Stimulated activated CD4-positive, alpha-beta T cell treated with anti-CD3 and anti-CD28 coated beads, Interleukin-15, amount 100 ng/mL, for 48 hours (primary cell): ENCODE measurements around the gene ERRFI1.

Experiments
- DNase-seq, 2 donors: peaks; one replicate each; pipeline ENCODE4 v3.0.0-alpha.2; 2020; ENCODE audit warnings: low read depth in 2 of 2

The ERRFI1 gene

DNA sequence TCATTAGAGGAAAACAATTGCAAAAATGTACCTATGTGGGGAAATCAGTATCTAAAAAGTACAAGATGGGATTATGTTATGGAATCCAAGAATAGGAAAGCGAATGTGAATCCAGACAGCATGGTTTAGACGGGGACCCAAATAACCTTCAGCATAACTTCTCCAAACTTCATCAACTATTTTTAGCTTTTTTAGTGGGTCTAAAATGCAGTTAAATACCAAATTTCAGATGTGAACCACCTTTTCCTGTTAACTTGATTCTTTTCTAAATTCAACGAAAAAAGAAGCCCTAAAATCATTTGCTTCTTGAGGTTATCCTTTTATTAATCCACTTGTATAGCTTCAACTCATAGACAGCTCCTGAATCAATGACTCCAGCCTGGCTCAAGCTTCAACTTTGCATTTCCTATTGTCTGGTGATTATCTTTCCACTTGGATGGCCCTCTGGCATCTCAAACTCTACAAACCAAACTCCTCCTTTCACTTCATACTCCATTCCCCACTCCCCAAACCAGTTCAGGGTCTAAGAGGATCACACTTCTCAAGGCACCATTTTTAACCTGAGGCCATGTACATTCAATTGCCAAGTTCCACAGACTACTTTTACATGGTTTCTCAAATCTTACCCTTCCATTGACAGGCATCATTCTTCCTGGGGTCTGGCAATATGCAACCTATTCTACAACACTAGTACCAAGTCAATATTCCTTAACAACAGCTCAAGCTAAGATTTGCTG lies 7.4 kb downstream of the ERRFI1 start:
- no peak for DNase-seq

DNA sequence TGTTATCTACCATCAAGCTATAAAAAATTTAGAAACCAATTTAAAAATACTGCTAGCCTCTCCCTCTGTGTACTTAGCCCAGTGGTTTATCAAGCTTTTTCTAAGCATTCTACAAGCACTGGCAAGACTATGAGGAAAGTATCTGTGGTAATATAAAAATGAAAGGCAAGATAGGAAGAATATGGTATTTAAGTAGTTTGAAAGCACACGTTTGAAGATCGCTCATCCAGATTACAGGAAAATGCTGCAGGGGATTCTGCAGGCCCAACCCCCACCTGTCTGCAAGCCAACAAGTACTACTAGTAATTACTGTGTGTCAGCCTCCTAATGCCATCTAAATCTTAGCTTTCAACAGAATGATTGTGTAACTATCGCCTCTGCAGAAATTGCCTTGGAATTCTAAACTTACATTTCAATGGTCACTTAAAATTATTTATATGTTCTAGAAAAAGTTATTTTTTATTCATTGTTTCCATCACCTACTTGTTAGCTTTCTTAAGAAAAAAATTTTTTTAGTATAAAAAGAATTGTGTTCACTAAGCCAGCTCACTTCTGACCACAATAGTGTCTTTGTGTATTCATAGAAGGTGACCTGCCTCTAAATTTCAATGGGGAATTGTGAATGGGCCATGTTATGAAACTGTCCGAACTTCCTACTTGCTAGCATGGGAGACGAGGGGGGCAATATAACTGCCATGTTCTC lies 8.5 kb downstream of the ERRFI1 start:
- DNase-seq = no peak

DNA sequence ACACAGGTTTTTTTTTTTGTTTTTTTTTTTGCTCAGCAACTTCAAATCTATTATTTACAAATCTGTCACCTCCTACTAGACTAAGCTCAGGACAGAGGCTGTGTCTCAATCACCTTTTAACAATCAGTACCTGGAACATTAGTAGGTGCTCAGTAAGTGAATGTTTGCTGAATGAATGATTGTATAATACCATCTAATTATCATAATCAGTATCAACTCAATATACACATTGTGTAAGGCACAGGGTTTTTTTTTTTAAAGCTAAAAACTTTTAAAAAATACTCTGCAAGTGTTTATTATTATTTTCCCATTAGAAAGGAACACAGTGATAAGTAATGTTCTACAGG lies 9.2 kb downstream of the ERRFI1 start:
- no peak for DNase-seq

DNA sequence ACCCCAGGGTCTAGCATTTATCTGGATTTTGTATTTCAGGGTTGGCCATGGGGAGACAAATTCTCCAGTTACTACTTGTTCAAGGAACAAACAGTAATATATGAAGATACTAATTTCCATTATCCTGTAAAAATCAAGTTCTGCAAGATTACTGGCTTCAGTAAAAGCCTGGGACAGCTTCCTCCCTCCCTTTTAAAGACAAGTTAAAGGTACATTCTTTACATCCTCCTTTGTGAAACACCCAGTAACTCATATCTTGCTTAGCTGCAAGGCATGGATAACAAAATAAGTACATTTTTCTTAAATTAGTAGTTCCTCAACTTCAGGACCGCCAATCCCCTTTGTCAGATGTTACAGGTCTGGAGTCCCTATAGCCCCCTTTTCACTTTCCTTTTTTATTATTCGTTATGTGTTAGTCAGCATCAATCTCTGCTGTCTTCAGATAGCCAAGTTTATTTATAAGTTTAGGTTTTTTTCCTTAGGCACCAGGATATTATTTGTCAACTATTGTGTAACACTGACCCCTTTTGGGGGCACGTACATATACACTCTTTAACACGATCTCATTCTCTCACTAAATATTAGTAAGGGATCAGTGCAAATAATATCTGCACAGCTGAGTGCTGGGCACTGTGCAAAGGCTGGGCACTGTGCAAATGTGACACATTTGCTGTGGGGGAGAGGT lies 9.8 kb downstream of the ERRFI1 start:
- no peak for DNase-seq

DNA sequence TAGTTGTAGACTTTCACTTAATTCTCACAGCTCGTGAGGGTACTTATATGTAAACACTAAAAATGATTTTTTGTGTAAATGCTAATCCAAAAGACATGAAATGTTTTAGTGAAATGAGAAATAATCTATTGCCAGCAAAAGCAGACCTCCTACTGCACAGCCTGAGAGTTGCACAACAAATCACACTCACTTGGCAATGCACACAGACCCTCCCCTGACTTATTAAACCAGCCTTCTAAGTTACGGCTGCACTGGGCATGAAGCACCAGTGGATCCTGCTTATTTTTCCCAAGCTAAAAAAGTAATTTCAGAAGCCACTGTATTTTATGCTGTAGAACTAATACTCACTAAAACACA lies 10.3 kb downstream of the ERRFI1 start:
- no peak for DNase-seq

DNA sequence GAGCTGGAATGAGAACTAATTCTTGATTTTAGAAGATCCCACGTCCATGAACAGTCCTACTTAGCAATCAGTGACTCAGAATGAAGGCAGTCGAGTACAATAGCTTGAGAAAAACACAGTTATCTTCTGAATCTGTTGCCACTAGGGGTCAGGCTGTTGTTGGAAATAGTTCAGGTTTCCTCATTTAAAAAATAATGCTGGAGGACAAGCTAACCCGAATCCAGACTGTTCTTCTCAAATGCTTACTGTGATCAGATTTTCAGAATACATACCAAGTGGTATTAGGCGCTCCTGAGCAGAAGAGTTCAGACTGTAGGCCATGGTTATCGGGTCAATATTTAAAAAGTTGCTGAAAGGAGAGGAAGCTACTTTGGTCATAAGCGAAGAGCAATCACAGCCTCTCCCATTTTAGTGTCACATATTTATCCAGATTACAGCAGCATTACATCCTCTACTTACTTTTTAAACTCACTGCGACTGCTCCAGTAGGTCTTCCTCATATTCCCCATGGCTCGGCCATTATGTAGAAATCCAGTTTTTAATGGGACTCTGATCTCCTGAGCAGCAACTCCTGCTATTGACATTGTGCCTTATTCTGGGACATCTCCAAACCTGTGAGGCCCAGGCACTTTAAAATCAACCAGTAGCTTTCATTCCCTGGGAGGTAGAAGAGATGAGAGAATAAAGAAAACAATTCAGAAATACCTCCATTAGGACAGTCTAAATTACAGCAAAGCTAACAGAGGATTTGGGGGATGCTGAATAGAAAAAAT lies 10.9 kb downstream of the ERRFI1 start:
- DNase-seq = no peak

DNA sequence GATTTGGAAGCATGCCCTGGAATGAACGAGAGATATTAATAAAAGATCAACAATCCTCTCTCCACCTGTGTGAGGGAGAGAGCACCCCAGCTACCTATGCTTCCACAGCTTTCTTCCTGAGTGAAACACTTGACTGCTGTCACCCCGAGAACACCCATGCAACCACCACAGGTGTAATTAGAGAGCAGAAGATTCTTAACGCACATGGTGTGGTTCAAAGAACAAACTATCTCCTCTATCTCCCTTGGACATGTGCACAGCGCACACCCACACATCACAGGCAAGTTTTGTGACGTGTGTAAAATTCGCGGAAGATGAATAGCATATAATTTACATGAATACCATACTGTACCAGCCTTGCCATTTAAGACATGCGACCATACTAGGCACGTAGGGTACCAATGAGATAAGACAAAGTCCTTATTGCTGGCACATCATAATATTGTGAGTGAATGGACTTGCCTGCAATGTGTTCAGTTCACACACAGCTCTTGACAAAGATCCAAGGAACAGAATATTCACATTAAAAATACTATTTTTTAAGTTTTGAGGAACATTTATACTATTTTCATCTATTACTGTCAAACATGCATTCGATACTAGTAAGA lies 11.6 kb downstream of the ERRFI1 start:
- DNase-seq = no peak

DNA sequence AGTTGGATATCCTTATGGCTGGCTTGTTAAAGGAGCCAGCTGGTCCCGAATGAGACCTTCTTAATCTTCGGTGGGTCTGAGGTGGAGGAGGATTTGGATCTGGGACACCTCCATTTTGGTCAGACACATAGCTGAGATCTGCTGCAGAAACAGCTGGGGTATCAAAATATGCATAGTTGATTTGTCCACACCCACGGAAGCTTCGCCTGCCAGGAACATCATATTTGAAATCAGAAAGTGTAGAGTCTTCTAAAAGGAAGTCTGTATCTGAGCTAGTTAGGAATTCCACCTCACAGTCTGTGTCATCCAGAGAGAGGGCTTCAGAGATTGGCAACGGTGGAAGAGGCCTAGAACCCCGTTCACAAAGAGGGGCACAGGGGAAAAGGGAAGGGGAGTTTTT lies 12.3 kb downstream of the ERRFI1 start:
- no peak for DNase-seq

DNA sequence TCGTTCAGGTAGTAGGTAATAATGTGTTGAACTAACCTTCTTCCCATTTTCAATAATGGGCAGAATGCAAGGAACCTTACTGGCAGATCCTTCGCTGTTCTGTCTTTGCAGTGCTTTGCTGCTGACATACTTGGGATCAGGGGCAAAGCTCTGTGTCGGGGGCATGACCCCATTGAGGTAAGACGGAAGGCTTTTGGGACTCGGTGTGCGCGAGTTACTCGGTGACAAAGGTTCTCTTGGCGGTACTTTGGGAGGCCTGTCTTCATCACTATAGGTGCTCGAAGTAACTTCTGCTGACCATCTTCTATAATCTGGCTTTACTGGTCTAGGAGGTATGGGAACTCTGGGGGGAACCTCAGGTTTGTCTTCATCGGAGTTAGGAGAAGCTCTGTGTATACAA lies 12.7 kb downstream of the ERRFI1 start:
- DNase-seq = no peak

DNA sequence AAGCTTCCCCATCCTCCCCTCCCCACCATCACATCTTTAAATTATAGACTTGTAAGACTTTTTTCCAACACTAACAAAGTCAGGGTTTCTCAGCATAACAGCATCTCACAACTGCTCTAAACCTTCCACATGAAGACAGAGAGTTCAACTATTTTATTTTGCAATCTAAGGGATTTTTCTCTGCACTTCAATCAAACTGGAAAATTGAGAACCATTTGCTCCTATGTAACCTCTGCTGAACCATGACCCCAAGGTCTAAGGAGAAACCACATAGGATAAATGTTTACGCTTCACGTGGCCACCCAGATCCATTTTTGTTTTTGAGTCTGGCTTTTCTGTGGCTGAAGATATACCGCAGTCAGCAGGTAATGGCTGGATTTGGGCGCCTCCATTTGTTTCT lies 13.2 kb downstream of the ERRFI1 start:
- no peak for DNase-seq

DNA sequence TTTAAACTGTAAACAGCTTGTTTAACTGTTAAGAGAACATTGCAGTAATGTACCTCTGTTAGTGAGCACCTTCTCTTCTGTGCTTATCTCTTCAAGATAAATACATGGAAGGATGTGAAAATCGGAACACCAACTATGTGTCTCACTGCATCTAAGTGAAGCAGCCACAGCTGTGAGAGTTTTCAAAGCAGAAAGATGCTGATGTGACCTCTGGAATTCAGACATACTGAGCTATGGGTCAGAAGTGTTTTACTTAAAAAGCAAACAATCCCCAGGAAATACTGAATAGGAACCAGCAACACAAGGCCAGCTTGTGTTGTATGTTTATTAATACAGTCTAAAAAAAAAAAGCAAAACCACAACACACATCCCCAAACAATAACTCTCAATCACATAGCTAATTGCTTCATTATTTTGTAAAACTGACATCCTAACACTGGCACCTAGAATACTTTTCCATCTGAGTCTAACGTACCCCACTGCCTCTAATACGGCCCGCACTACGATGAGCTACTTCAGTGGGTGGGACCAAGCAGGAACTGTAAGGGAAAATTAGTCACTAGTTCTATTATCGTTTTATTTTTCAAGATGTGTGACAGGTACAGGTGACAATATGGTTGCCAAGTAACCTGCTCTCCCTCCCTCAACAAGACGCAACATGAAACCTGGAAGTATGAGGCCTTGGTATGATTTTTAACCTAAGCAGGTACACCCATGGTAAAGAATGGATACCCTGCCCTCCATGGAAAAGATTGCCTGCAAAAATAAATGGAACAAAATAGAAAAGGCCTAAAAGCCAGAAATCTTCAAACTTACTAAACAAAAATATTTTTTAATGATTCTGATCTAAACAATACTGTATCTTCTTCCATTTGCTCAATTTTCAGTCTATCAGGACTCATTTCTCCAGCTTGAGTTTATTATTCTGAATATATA lies 13.9 kb downstream of the ERRFI1 start:
- no peak for DNase-seq

DNA sequence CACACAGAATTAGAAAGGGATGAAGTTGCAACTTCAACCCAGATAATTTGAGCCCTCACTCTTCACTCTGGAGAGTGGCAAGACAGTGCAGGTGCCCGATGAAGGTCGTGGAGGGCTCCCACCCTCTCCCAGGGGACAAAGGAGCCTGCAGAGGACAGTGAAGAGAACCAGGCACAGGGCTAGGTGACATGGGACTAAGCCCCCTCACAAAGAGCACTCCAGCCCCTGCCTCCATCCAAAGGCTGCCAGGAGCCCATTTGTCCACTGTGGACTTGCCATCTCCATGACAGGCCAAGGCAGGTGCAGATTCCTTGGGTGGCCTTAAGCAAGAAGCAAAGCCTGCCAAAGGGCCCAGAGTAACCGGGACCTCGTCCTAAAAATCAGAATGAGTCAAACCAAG lies 15.1 kb downstream of the ERRFI1 start:
- DNase-seq = no peak

DNA sequence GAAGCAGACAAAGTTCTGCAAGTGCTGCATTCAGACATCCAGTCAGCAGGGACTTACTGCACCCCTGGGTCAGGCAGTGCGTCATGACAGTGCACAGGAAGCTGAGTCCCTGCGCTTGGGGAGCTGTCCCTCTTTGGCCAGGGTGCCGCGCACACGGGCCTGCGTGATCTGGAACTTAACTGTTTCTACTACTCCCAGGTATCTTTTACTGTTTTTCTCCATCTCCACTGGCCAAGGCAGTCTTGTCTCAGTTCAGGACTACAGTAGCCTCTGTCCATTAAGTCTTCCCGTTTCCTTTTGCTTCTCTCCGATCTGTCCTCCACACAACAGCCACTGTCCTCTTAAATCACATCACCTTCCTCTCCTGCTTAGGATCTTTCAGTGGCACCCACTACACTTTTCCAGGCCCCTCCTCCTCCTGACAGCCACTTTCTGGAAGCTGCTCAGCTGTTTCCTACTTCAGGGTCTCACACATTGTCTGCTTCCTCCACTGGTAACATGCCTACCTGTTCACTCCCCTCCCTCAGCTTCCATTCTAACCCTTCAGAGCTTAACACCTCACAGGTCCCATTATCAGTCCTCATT lies 15.9 kb downstream of the ERRFI1 start:
- no peak for DNase-seq

DNA sequence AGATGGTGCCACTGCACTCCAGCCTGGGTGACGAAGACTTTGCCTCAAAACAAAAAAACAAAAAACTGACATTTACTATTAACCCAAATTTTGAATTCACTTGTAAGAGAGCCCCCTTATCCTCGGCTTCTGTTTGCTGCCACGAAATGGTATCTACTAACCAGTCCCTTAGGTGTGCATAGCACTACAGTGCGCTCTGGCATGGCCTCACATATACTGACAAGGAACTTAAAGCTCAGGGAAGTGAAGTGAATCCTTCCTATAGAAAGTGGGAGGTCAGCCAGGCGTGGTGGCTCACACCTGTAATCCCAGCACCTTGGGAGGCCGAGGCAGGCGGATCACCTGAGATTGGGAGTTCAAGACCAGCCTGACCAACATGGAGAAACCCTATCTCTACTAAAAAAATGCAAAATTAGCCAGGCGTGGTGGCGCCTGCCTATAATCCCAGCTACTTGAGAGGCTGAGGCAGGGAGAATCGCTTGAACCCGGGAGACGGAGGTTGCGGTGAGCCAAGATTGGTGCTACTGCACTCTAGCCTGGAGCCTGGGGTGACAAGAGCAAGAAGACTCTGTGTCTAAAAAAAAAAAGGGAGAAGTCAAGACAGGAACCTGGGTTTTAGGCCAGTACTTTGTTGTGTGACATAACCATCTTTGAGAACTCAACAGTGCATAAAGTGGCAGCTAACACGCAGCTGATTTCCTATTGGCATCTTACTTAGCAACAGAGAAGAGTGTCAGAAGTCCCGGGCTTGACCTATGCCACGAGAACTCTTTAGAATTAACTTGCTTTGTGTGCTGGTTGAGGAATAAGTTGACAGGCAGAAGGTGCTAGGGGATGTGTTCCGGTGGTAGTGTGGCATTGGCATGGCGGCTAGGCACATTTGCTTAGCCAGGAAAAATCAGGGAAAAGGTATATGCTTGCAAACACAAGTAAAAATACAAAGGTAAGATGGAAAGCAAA lies 16.8 kb downstream of the ERRFI1 start:
- no peak for DNase-seq

DNA sequence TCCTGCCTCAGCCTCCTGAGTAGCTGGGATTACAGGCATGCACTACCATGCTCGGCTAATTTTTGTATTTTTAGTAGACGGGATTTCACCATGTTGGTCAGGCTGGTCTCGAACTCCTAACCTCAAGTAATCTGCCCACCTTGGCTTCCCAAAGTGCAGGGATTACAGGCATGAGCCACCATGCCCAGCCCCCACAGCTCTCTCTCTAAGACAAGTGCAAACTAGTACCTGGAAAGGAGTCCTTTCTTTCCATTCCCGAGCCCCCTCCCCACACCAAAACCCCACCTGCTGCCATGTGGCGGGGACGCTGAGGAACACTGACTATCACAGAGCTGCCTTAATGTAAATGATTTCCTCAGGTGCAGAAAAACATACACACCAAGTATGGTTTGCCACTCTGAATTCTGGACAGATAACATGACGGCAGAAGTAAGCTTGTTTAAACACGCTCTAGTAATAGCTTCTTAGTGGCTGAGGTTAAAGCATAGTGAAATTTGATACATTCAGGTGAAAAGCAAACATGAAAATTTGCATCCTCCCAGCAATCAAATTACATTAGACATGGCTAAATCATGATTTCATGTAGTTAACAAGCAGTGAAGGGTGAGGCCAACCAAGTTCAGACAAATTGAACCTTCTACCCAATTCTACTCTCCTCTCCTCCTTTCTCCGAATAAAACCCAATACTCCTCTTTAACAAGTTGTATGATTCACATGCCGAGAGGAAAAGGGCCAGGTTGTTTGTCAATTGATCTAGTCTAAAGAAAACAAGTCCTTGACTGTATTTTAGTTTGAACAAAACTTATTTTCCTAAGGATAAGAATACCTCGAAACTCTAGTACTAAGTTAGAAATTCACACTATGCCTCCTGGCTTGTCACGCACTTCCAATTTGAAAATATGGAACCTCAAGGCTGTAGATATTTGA lies 19.8 kb downstream of the ERRFI1 start:
- no peak for DNase-seq

DNA sequence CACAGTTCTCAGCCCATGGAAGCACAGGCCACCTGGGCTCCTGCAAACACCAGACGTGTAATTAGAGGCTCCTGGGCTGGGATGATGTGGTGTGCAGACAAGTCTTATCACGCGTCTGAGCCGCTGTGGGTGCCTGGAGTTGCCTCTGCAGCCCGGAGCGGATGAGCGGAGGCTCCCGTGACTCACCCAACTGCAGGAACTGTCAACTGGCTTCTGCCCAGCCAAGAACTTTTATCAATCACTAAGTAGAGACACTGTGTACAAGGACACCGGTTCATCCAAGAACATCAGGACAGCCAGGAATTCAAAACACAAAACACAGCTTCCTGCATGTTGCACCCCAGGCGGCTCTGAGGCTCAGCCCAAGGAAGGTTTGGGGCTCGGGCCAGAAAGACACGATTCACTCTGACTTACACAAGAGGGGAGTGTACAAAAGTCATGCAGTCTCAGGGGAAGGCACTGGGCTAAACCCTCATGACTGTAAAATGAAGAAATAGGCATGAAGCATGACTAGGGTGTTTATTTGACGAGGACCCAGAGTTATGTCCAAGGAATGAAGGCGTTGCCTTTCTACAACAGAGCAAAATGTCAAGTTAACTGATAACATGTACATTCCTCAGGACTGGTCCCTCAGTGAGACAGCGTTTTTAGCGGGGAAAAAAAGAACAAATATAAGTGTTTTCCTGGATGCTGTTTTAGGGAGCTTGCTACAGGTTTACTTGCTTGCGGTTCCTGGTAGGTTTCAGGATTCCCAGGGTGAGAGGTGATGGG lies 21.1 kb downstream of the ERRFI1 start:
- DNase-seq = no peak

DNA sequence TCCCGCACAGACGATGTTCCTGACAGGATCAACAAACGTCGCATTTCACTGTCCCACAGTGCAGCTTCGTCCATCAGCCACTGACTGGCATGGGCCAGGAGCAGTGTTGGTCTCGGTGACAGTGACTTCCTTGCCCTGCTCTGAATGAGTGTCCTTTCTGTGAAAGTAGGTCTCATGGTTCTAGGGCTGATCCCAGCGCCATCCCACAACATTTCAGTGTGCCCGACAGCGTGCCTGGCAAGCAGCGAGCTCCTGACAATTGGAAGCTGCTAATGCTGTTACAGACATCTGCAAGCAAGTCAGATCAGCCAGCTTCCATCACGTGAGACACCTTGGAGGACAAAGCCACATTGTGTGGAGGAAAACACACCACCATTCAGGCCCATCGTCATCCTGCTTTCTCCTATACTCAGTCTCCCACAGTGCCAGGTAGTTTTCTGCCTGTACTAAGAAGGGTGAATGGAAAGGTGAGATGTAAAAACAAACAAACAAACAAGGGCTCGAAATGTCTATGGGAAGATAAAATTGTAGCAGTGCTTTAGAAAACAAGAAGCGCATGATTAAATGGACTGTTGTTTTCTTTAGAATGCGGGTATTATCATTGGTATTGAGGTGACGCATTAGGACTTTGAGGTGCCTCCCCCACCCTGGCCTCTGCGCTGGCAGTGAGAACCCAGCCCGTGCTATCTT lies 21.9 kb downstream of the ERRFI1 start:
- DNase-seq = no peak
